NB4 (cell line): ENCODE measurements around the gene TSPAN15.

Experiments used
- POLR2A ChIP-seq: IDR thresholded peaks from 2 replicates; pipeline ENCODE4 v1.6.1; 2011; ENCODE audit warnings: mild to moderate bottlenecking; ENCODE audit not compliant: insufficient read length; ENCODE audit errors: extremely low read depth
- TF ChIP-seq, protein P1 (sequence below): IDR thresholded peaks from one replicate; pipeline ENCODE4 v1.5.1; 2012; ENCODE audit warnings: low read depth, low read length

DNA sequence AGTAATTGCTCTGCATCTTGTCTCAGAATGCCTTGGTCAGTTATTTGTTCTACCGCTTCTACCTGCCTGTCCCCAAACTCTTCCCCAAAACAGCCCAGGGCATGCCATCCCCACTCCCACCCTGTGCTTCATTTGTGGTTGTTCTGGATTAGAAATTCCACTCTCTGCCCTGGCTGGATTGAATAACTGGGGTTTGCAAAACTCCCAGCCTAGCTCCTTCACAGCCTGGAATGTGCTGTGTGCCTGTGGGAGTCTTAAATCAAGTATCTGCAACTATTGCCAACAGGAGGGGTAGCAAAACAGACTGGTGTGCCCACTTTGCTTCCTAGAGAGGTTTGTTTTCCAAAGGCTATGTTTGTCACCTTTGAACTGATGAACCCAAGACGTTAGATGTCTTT, 24.2 kb downstream of the TSPAN15 start:
- no peak for TF ChIP-seq POLR2A
- TF ChIP-seq, protein P1, sequence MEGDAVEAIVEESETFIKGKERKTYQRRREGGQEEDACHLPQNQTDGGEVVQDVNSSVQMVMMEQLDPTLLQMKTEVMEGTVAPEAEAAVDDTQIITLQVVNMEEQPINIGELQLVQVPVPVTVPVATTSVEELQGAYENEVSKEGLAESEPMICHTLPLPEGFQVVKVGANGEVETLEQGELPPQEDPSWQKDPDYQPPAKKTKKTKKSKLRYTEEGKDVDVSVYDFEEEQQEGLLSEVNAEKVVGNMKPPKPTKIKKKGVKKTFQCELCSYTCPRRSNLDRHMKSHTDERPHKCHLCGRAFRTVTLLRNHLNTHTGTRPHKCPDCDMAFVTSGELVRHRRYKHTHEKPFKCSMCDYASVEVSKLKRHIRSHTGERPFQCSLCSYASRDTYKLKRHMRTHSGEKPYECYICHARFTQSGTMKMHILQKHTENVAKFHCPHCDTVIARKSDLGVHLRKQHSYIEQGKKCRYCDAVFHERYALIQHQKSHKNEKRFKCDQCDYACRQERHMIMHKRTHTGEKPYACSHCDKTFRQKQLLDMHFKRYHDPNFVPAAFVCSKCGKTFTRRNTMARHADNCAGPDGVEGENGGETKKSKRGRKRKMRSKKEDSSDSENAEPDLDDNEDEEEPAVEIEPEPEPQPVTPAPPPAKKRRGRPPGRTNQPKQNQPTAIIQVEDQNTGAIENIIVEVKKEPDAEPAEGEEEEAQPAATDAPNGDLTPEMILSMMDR = no peak
